GM23338 (cell line): ENCODE data around the gene IL1B. TPM values are rescaled to one million over a fixed set of nuclear protein-coding genes. Genes with fewer than 3 reads are reported as not detected.

Source experiments
- ATAC-seq: fragments of 200-7000 bp; cut with Tn5 transposase; 3 replicates; pipeline ENCODE4 v1.9.1; 2020
- DNase-seq: peaks from one replicate; pipeline ENCODE4 v3.0.0-alpha.2; 2015; ENCODE audit warnings: low spot score
- H2AFZ ChIP-seq: fragments of 200-600 bp; sonication (generic); 2 replicates; pipeline ENCODE4 v1.8.0; 2016; ENCODE audit warnings: antibody characterized with exemption, mild to moderate bottlenecking, moderate library complexity
- H3F3A ChIP-seq: fragments of 200-600 bp; sonication (generic); replicated peaks from 2 replicates; pipeline ENCODE4 v1.8.0; 2017; ENCODE audit warnings: antibody characterized with exemption, mixed run types, low read depth
- H3K27ac ChIP-seq: fragments of 200-600 bp; sonication (generic); 2 replicates; pipeline ENCODE4 v1.6.1; 2016; ENCODE audit warnings: low read depth
- H3K27me3 ChIP-seq: fragments of 200-600 bp; sonication (generic); 2 replicates; pipeline ENCODE4 v1.8.0; 2016; ENCODE audit warnings: mild to moderate bottlenecking, mixed run types, moderate library complexity; ENCODE audit not compliant: insufficient read depth
- H3K36me3 ChIP-seq: fragments of 200-600 bp; sonication (generic); 2 replicates; pipeline ENCODE4 v1.8.0; 2016; ENCODE audit warnings: mild to moderate bottlenecking; ENCODE audit not compliant: insufficient read depth
- H3K4me1 ChIP-seq: fragments of 200-600 bp; sonication (generic); 2 replicates; pipeline ENCODE4 v1.8.0; 2016; ENCODE audit warnings: mild to moderate bottlenecking, moderate library complexity; ENCODE audit not compliant: insufficient read depth
- H3K4me2 ChIP-seq: fragments of 200-600 bp; sonication (generic); 2 replicates; pipeline ENCODE4 v1.7.1; 2017; ENCODE audit warnings: mixed run types
- H3K4me3 ChIP-seq: fragments of 200-600 bp; sonication (generic); 2 replicates; pipeline ENCODE4 v1.6.1; 2016; ENCODE audit warnings: mixed run types
- H3K79me2 ChIP-seq: fragments of 200-600 bp; sonication (generic); replicated peaks from 2 replicates; pipeline ENCODE4 v1.8.0; 2017; ENCODE audit warnings: mild to moderate bottlenecking; ENCODE audit not compliant: insufficient read depth
- H3K9me2 ChIP-seq: fragments of 200-600 bp; sonication (generic); 2 replicates; pipeline ENCODE4 v1.8.0; 2017; ENCODE audit not compliant: insufficient read depth
- H4K20me1 ChIP-seq: fragments of 200-600 bp; sonication (generic); replicated peaks from 2 replicates; pipeline ENCODE4 v1.8.0; 2017; ENCODE audit warnings: mild to moderate bottlenecking; ENCODE audit not compliant: insufficient read depth
- H3K27ac Mint-ChIP-seq: 2 replicates; pipeline ENCODE4 v1.8.0; 2020; ENCODE audit warnings: inconsistent platforms, mild to moderate bottlenecking, moderate library complexity, mixed read lengths
- H3K27me3 Mint-ChIP-seq: 3 replicates; pipeline ENCODE4 v1.8.0; 2022; ENCODE audit warnings: low read depth, mild to moderate bottlenecking, moderate library complexity, mixed read lengths, inconsistent platforms; ENCODE audit not compliant: insufficient read depth, poor library complexity
- H3K36me3 Mint-ChIP-seq: 3 replicates; pipeline ENCODE4 v1.8.0; 2021; ENCODE audit warnings: low read depth, mild to moderate bottlenecking, inconsistent platforms, moderate library complexity, mixed read lengths
- H3K4me1 Mint-ChIP-seq: 3 replicates; pipeline ENCODE4 v1.8.0; 2020; ENCODE audit warnings: mild to moderate bottlenecking, inconsistent platforms, mixed read lengths
- H3K4me3 Mint-ChIP-seq: 3 replicates; pipeline ENCODE4 v1.8.0; 2021; ENCODE audit warnings: moderate library complexity, mild to moderate bottlenecking, inconsistent platforms, mixed read lengths
- H3K9me3 Mint-ChIP-seq: 3 replicates; pipeline ENCODE4 v1.8.0; 2020; ENCODE audit warnings: moderate library complexity, mild to moderate bottlenecking, inconsistent platforms, mixed read lengths
- CREB1 ChIP-seq: fragments of 250-450 bp; sonication (Bioruptor Pico); IDR thresholded peaks from 2 replicates; pipeline ENCODE4 v1.5.0; 2020; ENCODE audit warnings: low read depth, mild to moderate bottlenecking, moderate library complexity
- CTCF ChIP-seq, 2 experiments: fragments of 200-600 bp in 1 of 2; sonication (generic) in 1 of 2; conservative IDR thresholded peaks; 2 replicates each; pipeline versions ENCODE4 v1.5.1 to v1.6.1; 2016 to 2017; ENCODE audit warnings: antibody characterized with exemption in 2 of 2, low read depth in 2 of 2, mild to moderate bottlenecking in 2 of 2, moderate library complexity in 1 of 2
- EZH2 ChIP-seq: fragments of 200-600 bp; sonication (generic); IDR thresholded peaks from one replicate; pipeline ENCODE4 v1.8.0; 2017; ENCODE audit warnings: antibody characterized with exemption, mild to moderate bottlenecking, low read depth; ENCODE audit not compliant: unreplicated experiment
- EZH2phosphoT487 ChIP-seq: fragments of 200-600 bp; sonication (generic); IDR thresholded peaks from one replicate; pipeline ENCODE4 v1.8.1; 2018; ENCODE audit warnings: antibody characterized with exemption; ENCODE audit not compliant: unreplicated experiment
- JUNB ChIP-seq: IDR thresholded peaks from one replicate; pipeline ENCODE4 v1.6.1; 2016; ENCODE audit warnings: antibody characterized with exemption; ENCODE audit not compliant: unreplicated experiment
- NANOG ChIP-seq: IDR thresholded peaks from 2 replicates; pipeline ENCODE4 v1.6.1; 2016; ENCODE audit warnings: antibody characterized with exemption, borderline replicate concordance
- POLR2AphosphoS5 ChIP-seq: IDR thresholded peaks from 2 replicates; pipeline ENCODE4 v1.6.1; 2016; ENCODE audit warnings: antibody characterized with exemption, low read depth
- REST ChIP-seq: IDR thresholded peaks from one replicate; pipeline ENCODE4 v1.6.1; 2018; ENCODE audit warnings: antibody characterized with exemption; ENCODE audit not compliant: unreplicated experiment
- STAT1 ChIP-seq: IDR thresholded peaks from one replicate; pipeline ENCODE4 v1.6.1; 2016; ENCODE audit warnings: antibody characterized with exemption; ENCODE audit not compliant: unreplicated experiment
- ZNF331 ChIP-seq: fragments of 250-450 bp; sonication (Bioruptor Pico); IDR thresholded peaks from 2 replicates; pipeline ENCODE4 v1.5.0; 2020; ENCODE audit warnings: low read depth, mild to moderate bottlenecking, moderate library complexity
- polyA plus RNA-seq: library from polyadenylated mRNA; unstranded; fragments of >200 nt; fragmentation: Nextera tagmentation; extraction: Ambion mirVana; gene quantifications from 2 replicates; pipeline ENCODE4 v1.2.1, GENCODE V29; 2016
- total RNA-seq: library from RNA; depleted of rRNA; stranded (reverse); fragments of >200 nt; shearing (Covaris generic); gene quantifications from 2 replicates; pipeline ENCODE4 v1.2.3, GENCODE V29; 2014
- TF ChIP-seq, protein P1 (sequence below): IDR thresholded peaks from 2 replicates; pipeline ENCODE4 v1.6.1; 2016; ENCODE audit warnings: antibody characterized with exemption

IL1B gene
- total and polyA plus RNA-seq, 2 experiments from 2014 or later = not detected

DNA sequence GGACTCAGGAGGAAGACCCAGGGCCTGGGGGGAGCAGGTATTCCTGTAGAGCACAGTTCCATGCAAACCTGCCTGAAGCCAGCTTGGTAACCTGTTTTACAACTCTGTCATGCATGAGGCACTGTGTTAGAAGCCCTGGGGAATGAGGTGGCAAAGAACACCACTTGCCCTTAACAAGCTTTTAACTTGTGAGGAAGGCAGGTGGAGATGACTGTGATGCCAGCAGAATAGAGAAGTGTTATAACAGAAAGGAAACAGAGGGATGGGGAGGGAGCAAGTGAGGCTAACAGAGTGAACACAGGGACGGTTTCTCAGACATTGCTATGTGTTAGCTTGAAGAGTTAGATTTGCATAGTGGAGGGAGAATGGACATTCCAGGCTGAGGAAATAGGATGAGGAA lies 40.8 kb downstream of the IL1B start:
- Mint-ChIP-seq H3K27ac (no peak overlapping the region), H3K4me1 (peaks cover 16% of the 10 kb centered on the region; the same call in 2 of the 3 replicates), H3K27me3 (peaks cover 9% of the 10 kb centered on the region), H3K4me3 (no peak overlapping the region), H3K36me3 (peaks cover 9% of the 10 kb centered on the region; the same call in 2 of the 3 replicates), H3K9me3 (no peaks in the 10 kb centered on the region; the same call in 2 of the 3 replicates)
- Histone ChIP-seq H3K79me2 (no peaks in the 10 kb centered on the region), H3K9me2 (no peaks in the 10 kb centered on the region; the same call in 1 of the 2 replicates), H3K36me3 (no peaks in the 10 kb centered on the region), H3F3A (no peaks in the 10 kb centered on the region), H3K4me1 (peaks cover 11% of the 10 kb centered on the region; the same call in 1 of the 2 replicates), H3K4me3 (no peak overlapping the region), H3K27me3 (no peaks in the 10 kb centered on the region), H2AFZ (peak overlapping the region; percentile 76), H3K4me2 (no peak overlapping the region), H4K20me1 (no peaks in the 10 kb centered on the region), H3K27ac (no peak overlapping the region)
- DNase-seq (no peak), ATAC-seq (no peak; the same call in 2 of the 3 replicates)
- TF ChIP-seq CTCF (conservative IDR thresholded peaks at IDR 0.05; ENCODE audit: low read depth in 2 of 2) (no peak), POLR2AphosphoS5 (no peak), REST (no peak), EZH2 (no peak), JUNB (no peak), EZH2phosphoT487 (no peak), CREB1 (CRISPR knock-in tag) (no peak), ZNF331 (no peak), NANOG (no peak), STAT1 (no peak)
- TF ChIP-seq, protein P1, sequence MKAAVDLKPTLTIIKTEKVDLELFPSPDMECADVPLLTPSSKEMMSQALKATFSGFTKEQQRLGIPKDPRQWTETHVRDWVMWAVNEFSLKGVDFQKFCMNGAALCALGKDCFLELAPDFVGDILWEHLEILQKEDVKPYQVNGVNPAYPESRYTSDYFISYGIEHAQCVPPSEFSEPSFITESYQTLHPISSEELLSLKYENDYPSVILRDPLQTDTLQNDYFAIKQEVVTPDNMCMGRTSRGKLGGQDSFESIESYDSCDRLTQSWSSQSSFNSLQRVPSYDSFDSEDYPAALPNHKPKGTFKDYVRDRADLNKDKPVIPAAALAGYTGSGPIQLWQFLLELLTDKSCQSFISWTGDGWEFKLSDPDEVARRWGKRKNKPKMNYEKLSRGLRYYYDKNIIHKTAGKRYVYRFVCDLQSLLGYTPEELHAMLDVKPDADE = no peak
